H1 (cell line): ENCODE results near the gene MEN1. TPM values are rescaled to one million over a fixed set of nuclear protein-coding genes. Genes with fewer than 3 reads are reported as not detected.
A peak's percentile ranks its signal among the peaks of the same experiment; 100 is the strongest.

ENCODE experiments used
- CTCF ChIA-PET: fragments of 300-600 bp; sonication (Branson Sonifier 250); formaldehyde crosslinking; loops from one replicate; lab custom pipeline; 2021; ENCODE audit not compliant: partially characterized antibody; lab: Charles Lee
- POLR2A ChIA-PET: fragments of 300-600 bp; sonication (Branson Sonifier 250); formaldehyde crosslinking; loops from one replicate; lab custom pipeline; 2021; ENCODE audit warnings: inconsistent platforms; ENCODE audit not compliant: partially characterized antibody; lab: Charles Lee
- DNase-seq, 2 experiments: peaks; one replicate each; pipeline versions ENCODE4 v3.0.0 to v3.0.0-alpha.2; 2010 to 2022; ENCODE audit warnings: low spot score in 2 of 2, low read depth in 1 of 2, mixed read lengths in 1 of 2
- FAIRE-seq: peaks from 2 replicates; lab custom pipeline; 2011; peaks lifted over from hg19 to GRCh38; lab: Jason Lieb, UNC
- H2AFZ ChIP-seq: 2 replicates; pipeline ENCODE4 v1.8.1; 2012; ENCODE audit warnings: low read length, inconsistent platforms
- H2AK5ac ChIP-seq: 2 replicates; pipeline ENCODE4 v1.6.1; 2013; ENCODE audit warnings: low read depth, low read length
- H2BK120ac ChIP-seq: replicated peaks from 2 replicates; pipeline ENCODE3; 2013; ENCODE audit warnings: low read depth, low read length, inconsistent platforms
- H2BK12ac ChIP-seq: 2 replicates; pipeline ENCODE4 v1.6.1; 2013; ENCODE audit warnings: low read depth, low read length
- H2BK15ac ChIP-seq: 2 replicates; pipeline ENCODE4 v1.6.1; 2013; ENCODE audit warnings: low read length
- H2BK20ac ChIP-seq: 2 replicates; pipeline ENCODE4 v1.6.1; 2013; ENCODE audit warnings: low read length
- H2BK5ac ChIP-seq: 2 replicates; pipeline ENCODE4 v1.6.1; 2013; ENCODE audit warnings: low read depth, low read length
- H3K14ac ChIP-seq: 2 replicates; pipeline ENCODE4 v1.6.1; 2013; ENCODE audit warnings: inconsistent platforms; ENCODE audit not compliant: insufficient read length
- H3K18ac ChIP-seq: 2 replicates; pipeline ENCODE4 v1.6.1; 2013; ENCODE audit warnings: low read length; ENCODE audit errors: extremely low read depth
- H3K23ac ChIP-seq: 2 replicates; pipeline ENCODE4 v1.6.1; 2013; ENCODE audit warnings: inconsistent platforms; ENCODE audit not compliant: insufficient read length
- H3K23me2 ChIP-seq: 2 replicates; pipeline ENCODE4 v1.6.1; 2013; ENCODE audit warnings: low read depth, low read length
- H3K27ac ChIP-seq: 2 replicates; pipeline ENCODE4 v1.6.1; 2011; ENCODE audit warnings: low read depth, low read length, inconsistent platforms
- H3K27me3 ChIP-seq, 4 experiments: replicated peaks in 1 of 4; 1 replicate in 1 of 4; 2 replicates in 3 of 4; pipeline versions ENCODE4 v1.6.1 to v1.8.1; 2011 to 2013; ENCODE audit warnings: low read length in 3 of 4, mild to moderate bottlenecking in 3 of 4, inconsistent platforms in 2 of 4, mixed read lengths in 2 of 4, moderate library complexity in 1 of 4; ENCODE audit not compliant: control insufficient read depth in 3 of 4, insufficient read depth in 3 of 4; ENCODE audit errors: extremely low read depth in 1 of 4
- H3K36me3 ChIP-seq, 4 experiments: 2 replicates each; pipeline versions ENCODE4 v1.6.1 to v1.8.1; 2011 to 2013; ENCODE audit warnings: mild to moderate bottlenecking in 4 of 4, low read length in 3 of 4, moderate library complexity in 2 of 4, control low read depth in 1 of 4, inconsistent platforms in 1 of 4; ENCODE audit not compliant: insufficient read depth in 4 of 4, control insufficient read depth in 2 of 4
- H3K4ac ChIP-seq: replicated peaks from 2 replicates; pipeline ENCODE3; 2013; ENCODE audit warnings: low read length, low read depth, mixed read lengths, inconsistent platforms; ENCODE audit not compliant: insufficient read length
- H3K4me1 ChIP-seq, 4 experiments: replicated peaks in 1 of 4; 1 replicate in 1 of 4; 2 replicates in 3 of 4; pipeline versions ENCODE4 v1.6.1 to v1.8.1; 2011 to 2013; ENCODE audit warnings: low read length in 3 of 4, inconsistent platforms in 2 of 4, mixed read lengths in 1 of 4; ENCODE audit not compliant: insufficient read depth in 4 of 4, control insufficient read depth in 3 of 4
- H3K4me2 ChIP-seq, 2 experiments: 2 replicates each; pipeline versions ENCODE4 v1.6.1 to v1.8.1; 2011 to 2013; ENCODE audit warnings: low read depth in 2 of 2, low read length in 2 of 2, control low read depth in 1 of 2, inconsistent platforms in 1 of 2, mild to moderate bottlenecking in 1 of 2; ENCODE audit not compliant: insufficient read depth in 1 of 2
- H3K4me3 ChIP-seq, 4 experiments: fragments of 200-600, 300-600 bp in 1 of 4; sonication (generic), shearing (Covaris generic), sonication (Bioruptor Twin) in 1 of 4; 2 replicates each; pipeline versions ENCODE4 v1.5.1 to v1.8.1; 2011 to 2016; ENCODE audit warnings: low read length in 4 of 4, low read depth in 3 of 4, control low read depth in 2 of 4, inconsistent platforms in 2 of 4, mild to moderate bottlenecking in 2 of 4, mixed read lengths in 1 of 4, moderate library complexity in 1 of 4; ENCODE audit not compliant: insufficient read depth in 2 of 4; ENCODE audit errors: extremely low read depth in 1 of 4
- H3K56ac ChIP-seq: replicated peaks from 2 replicates; pipeline ENCODE3; 2013; ENCODE audit warnings: low read depth, mild to moderate bottlenecking, mixed read lengths, low read length, inconsistent platforms; ENCODE audit not compliant: insufficient read length
- H3K79me1 ChIP-seq: 2 replicates; pipeline ENCODE4 v1.6.1; 2013; ENCODE audit warnings: low read depth, low read length, control low read depth
- H3K79me2 ChIP-seq, 2 experiments: 2 replicates each; pipeline versions ENCODE4 v1.6.1 to v1.8.1; 2012 to 2013; ENCODE audit warnings: low read length in 2 of 2, mild to moderate bottlenecking in 2 of 2, inconsistent platforms in 1 of 2; ENCODE audit not compliant: insufficient read depth in 2 of 2, control insufficient read depth in 1 of 2
- H3K9ac ChIP-seq, 4 experiments: replicated peaks in 1 of 4; 1 replicate in 1 of 4; 2 replicates in 3 of 4; pipeline versions ENCODE4 v1.6.1 to v1.8.1; 2011 to 2013; ENCODE audit warnings: low read depth in 3 of 4, low read length in 3 of 4, control low read depth in 2 of 4, mild to moderate bottlenecking in 2 of 4, moderate library complexity in 2 of 4, inconsistent platforms in 1 of 4; ENCODE audit errors: extremely low read depth in 1 of 4
- H3K9me3 ChIP-seq, 2 experiments: 2 replicates each; pipeline versions ENCODE4 v1.6.1 to v1.8.1; 2012 to 2013; ENCODE audit warnings: mild to moderate bottlenecking in 2 of 2, moderate library complexity in 2 of 2, control low read depth in 1 of 2, inconsistent platforms in 1 of 2, low read depth in 1 of 2, low read length in 1 of 2, mixed read lengths in 1 of 2; ENCODE audit not compliant: insufficient read depth in 2 of 2
- H4K20me1 ChIP-seq, 2 experiments: replicated peaks in 1 of 2; 2 replicates each; pipeline versions ENCODE3 to v1.8.1; 2011 to 2013; ENCODE audit warnings: inconsistent platforms in 2 of 2, low read length in 2 of 2, mild to moderate bottlenecking in 1 of 2; ENCODE audit not compliant: insufficient read depth in 2 of 2, control insufficient read depth in 1 of 2
- H4K5ac ChIP-seq: 2 replicates; pipeline ENCODE4 v1.6.1; 2013; ENCODE audit warnings: low read length, low read depth, mixed read lengths, inconsistent platforms; ENCODE audit not compliant: insufficient read length
- H4K8ac ChIP-seq: 2 replicates; pipeline ENCODE4 v1.8.0; 2013; ENCODE audit warnings: mild to moderate bottlenecking, moderate library complexity, low read length, inconsistent platforms; ENCODE audit not compliant: insufficient read depth; ENCODE audit errors: extremely low read depth
- H4K91ac ChIP-seq: replicated peaks from 2 replicates; pipeline ENCODE3; 2013; ENCODE audit warnings: low read length, mixed read lengths, inconsistent platforms; ENCODE audit not compliant: insufficient read length
- CTCF ChIP-seq, 3 experiments: IDR thresholded peaks; 1 replicate in 2 of 3; 2 replicates in 1 of 3; pipeline versions ENCODE4 v1.5.1 to v1.6.1; 2011; ENCODE audit warnings: low read length in 3 of 3, mild to moderate bottlenecking in 3 of 3, inconsistent platforms in 2 of 3, low read depth in 1 of 3, moderate library complexity in 1 of 3; ENCODE audit not compliant: insufficient read depth in 1 of 3; ENCODE audit errors: control extremely low read depth in 1 of 3
- EZH2 ChIP-seq: fragments of 200-600 bp; sonication (generic); IDR thresholded peaks from 2 replicates; pipeline ENCODE4 v1.7.1; 2012; ENCODE audit warnings: low read depth, mild to moderate bottlenecking, moderate library complexity, low read length, inconsistent platforms; ENCODE audit not compliant: severe bottlenecking
- WGBS, 2 experiments: shearing (Covaris generic) in 1 of 2; methylation state at CpG; one replicate each; pipeline versions ENCODE4 v1.1.6 to v1.1.7; 2013 to 2015; ENCODE audit warnings: low lambda C conversion rate in 2 of 2, mixed read lengths in 2 of 2, inconsistent platforms in 1 of 2, low coverage in 1 of 2, missing lambda C conversion rate in 1 of 2; ENCODE audit not compliant: insufficient replicate concordance in 2 of 2, insufficient coverage in 1 of 2, insufficient read length in 1 of 2; ENCODE audit errors: extremely low coverage in 1 of 2, missing lambda C conversion rate in 1 of 2; 5-methylcytosine and 5-hydroxymethylcytosine counted together
- polyA plus RNA-seq, 7 experiments: library from polyadenylated mRNA; depleted of rRNA in 3 of 7; stranded (reverse) in 5 of 7; unstranded in 2 of 7; fragments of >200 nt in 5 of 7; fragments of 200-250 nt in 2 of 7; gene quantifications; 1 replicate in 5 of 7; 2 replicates in 1 of 7; 4 replicates in 1 of 7; pipeline versions ENCODE4 v1.2.1 to v1.2.3, GENCODE V29; 2011 to 2013; ENCODE audit warnings: missing spikeins in 2 of 7, mixed read lengths in 2 of 7
- total RNA-seq: library from RNA; stranded (reverse); fragmentation: NEBNext Ultra II Directional; extraction: Animal tissue kit (Norgen Biotek cat#: 25700); gene quantifications from 2 replicates; pipeline ENCODE4 v1.2.1, GENCODE V29; 2021

MEN1 gene
- total and polyA plus RNA-seq, 2 of the 8 experiments (the other 6 are each of a cell fraction or from before 2014, with no cell fraction given) = 47.2 to 56.3 TPM

- Histone ChIP-seq H3K23me2 (no peaks in the 10 kb centered on the region), H2BK15ac (no peak overlapping the region), H4K8ac (peak overlapping the region; percentile 23; the same call in 1 of the 2 replicates), H3K4ac (no peak overlapping the region), H3K9me3 (no peaks in the 10 kb centered on the region), H3K23ac (no peak overlapping the region), H3K4me1 (peaks cover 0 to 17% (median 7%) of the 10 kb centered on the region in 4 experiments; a peak in 6 of 7 replicates), H2AFZ (no peak overlapping the region), H2BK12ac (peak overlapping the region; percentile 68; the same call in 1 of the 2 replicates), H2BK5ac (no peak overlapping the region), H3K56ac (peak overlapping the region; percentile 36), H3K27me3 (no peaks in the 10 kb centered on the region), H3K79me1 (no peaks in the 10 kb centered on the region), H3K18ac (no peak overlapping the region; the same call in 1 of the 2 replicates), H4K20me1 (peaks cover 0 to 2% of the 10 kb centered on the region in 2 experiments), H2BK20ac (no peak overlapping the region), H2AK5ac (no peak overlapping the region), H3K14ac (no peak overlapping the region), H3K27ac (no peak overlapping the region; the same call in 1 of the 2 replicates), H4K5ac (no peak overlapping the region), H3K4me2 (no peak overlapping the region), H4K91ac (no peak overlapping the region), H3K9ac (no peak overlapping the region), H2BK120ac (no peak overlapping the region), H3K79me2 (no peaks in the 10 kb centered on the region), H3K4me3 (no peak overlapping the region), H3K36me3 (peaks cover 0 to 5% (median 0%) of the 10 kb centered on the region in 4 experiments; a peak in 1 of 8 replicates)
- TF ChIP-seq CTCF (IDR thresholded peaks at IDR 0.05; ENCODE audit: control extremely low read depth in 1 of 3, insufficient read depth in 1 of 3, low read depth in 1 of 3, low read length in 3 of 3) (peak in 2 of 3 experiments; percentile 8 to 22; a peak in 2 of 4 replicates), EZH2 (no peak)
- DNase-seq (peak in 1 of 2 experiments; percentile 56), FAIRE-seq (no peak)
- POLR2A ChIA-PET = interaction anchor here (1.5 to 25.7 kb wide), 3 partner anchors 13 to 33 kb away, joined by 3 to 408 read pairs (median 6); partner anchors contain the start of gene EHD1
- 81% methylated on average over 13 of the region's 13 CpGs; no CpG with 5 or more reads in 1 of the 2 experiments for WGBS, 2 experiments
- CTCF ChIA-PET = interaction anchor here (0.6 to 32.3 kb wide), 11 partner anchors 12 to 145 kb away, joined by 3 to 1058 read pairs (median 12); partner anchors contain the start of genes ATG2A, BATF2, EHD1 and GPHA2
Measured at GRCh38 chr11:64850979-64851567, 40.7 kb upstream of the MEN1 start.
